ENCODE results near the gene STON1.

The STON1 gene

GRCh38 chr2:48488545-48488944 lies 41.4 kb upstream of the STON1 start:
- Histone ChIP-seq H3K27me3 (replicated peaks; ENCODE audit: insufficient read depth, low read length) (no peaks in the 10 kb centered on the region), H3K36me3 (replicated peaks; ENCODE audit: insufficient read depth, low read length) (no peaks in the 10 kb centered on the region), H3K4me2 (ENCODE audit: low read depth, low read length) (no peak overlapping the region), H3K9ac (ENCODE audit: low read length) (no peak overlapping the region), H3K27ac (ENCODE audit: low read length) (no peak overlapping the region), H3K4me1 (ENCODE audit: low read length) (no peaks in the 10 kb centered on the region), H3K4me3 (ENCODE audit: low read length) (no peak overlapping the region), H2AFZ (ENCODE audit: low read length) (no peak overlapping the region), H3K79me2 (ENCODE audit: low read length) (no peaks in the 10 kb centered on the region), H3K9me3 (replicated peaks; ENCODE audit: insufficient read depth, low read length) (no peaks in the 10 kb centered on the region), H3F3A (ENCODE audit: insufficient read depth, low read length) (no peaks in the 10 kb centered on the region), H3K9me2 (replicated peaks; ENCODE audit: insufficient read depth, low read length) (no peaks in the 10 kb centered on the region), H4K20me1 (ENCODE audit: insufficient read depth, low read length) (no peaks in the 10 kb centered on the region)
- TF ChIP-seq CTCF (IDR thresholded peaks at IDR 0.05; ENCODE audit: low read length): no peak
- no peak for TF ChIP-seq EZH2 (optimal IDR thresholded peaks at IDR 0.05; ENCODE audit: low read depth, low read length)
- no peak for TF ChIP-seq EZH2phosphoT487 (IDR thresholded peaks at IDR 0.05; ENCODE audit: low read length)
- DNase-seq: no peak

GRCh38 chr2:48496849-48497248 lies 33.1 kb upstream of the STON1 start:
- H4K20me1 ChIP-seq (ENCODE audit: insufficient read depth, low read length): no peaks in the 10 kb centered on the region
- H3K9me3 ChIP-seq (replicated peaks; ENCODE audit: insufficient read depth, low read length): no peaks in the 10 kb centered on the region
- H3K36me3 ChIP-seq (replicated peaks; ENCODE audit: insufficient read depth, low read length): no peaks in the 10 kb centered on the region
- TF ChIP-seq CTCF (IDR thresholded peaks at IDR 0.05; ENCODE audit: low read length) (no peak), EZH2phosphoT487 (IDR thresholded peaks at IDR 0.05; ENCODE audit: low read length) (no peak), EZH2 (optimal IDR thresholded peaks at IDR 0.05; ENCODE audit: low read depth, low read length) (no peak)
- no peak overlapping the region for H2AFZ ChIP-seq (ENCODE audit: low read length)
- H3K4me1 ChIP-seq (ENCODE audit: low read length): no peaks in the 10 kb centered on the region
- no peak overlapping the region for H3K4me2 ChIP-seq (ENCODE audit: low read depth, low read length)
- H3F3A ChIP-seq (ENCODE audit: insufficient read depth, low read length): no peaks in the 10 kb centered on the region
- H3K9ac ChIP-seq (ENCODE audit: low read length): no peak overlapping the region
- no peak overlapping the region for H3K4me3 ChIP-seq (ENCODE audit: low read length)
- no peak for DNase-seq
- H3K79me2 ChIP-seq (ENCODE audit: low read length): no peaks in the 10 kb centered on the region
- H3K9me2 ChIP-seq (replicated peaks; ENCODE audit: insufficient read depth, low read length): no peaks in the 10 kb centered on the region
- H3K27ac ChIP-seq (ENCODE audit: low read length): no peak overlapping the region
- no peaks in the 10 kb centered on the region for H3K27me3 ChIP-seq (replicated peaks; ENCODE audit: insufficient read depth, low read length)

- TF ChIP-seq EZH2phosphoT487 (IDR thresholded peaks at IDR 0.05; ENCODE audit: low read length) (no peak), CTCF (IDR thresholded peaks at IDR 0.05; ENCODE audit: low read length) (no peak)
- Histone ChIP-seq H3K27me3 (replicated peaks; ENCODE audit: insufficient read depth, low read length) (no peaks in the 10 kb centered on the region), H3K9ac (ENCODE audit: low read length) (no peak overlapping the region), H3K36me3 (replicated peaks; ENCODE audit: insufficient read depth, low read length) (no peaks in the 10 kb centered on the region), H3K9me2 (replicated peaks; ENCODE audit: insufficient read depth, low read length) (no peaks in the 10 kb centered on the region), H3K4me2 (ENCODE audit: low read depth, low read length) (no peak overlapping the region), H3K9me3 (replicated peaks; ENCODE audit: insufficient read depth, low read length) (no peaks in the 10 kb centered on the region), H3K4me1 (ENCODE audit: low read length) (no peaks in the 10 kb centered on the region), H4K20me1 (ENCODE audit: insufficient read depth, low read length) (no peaks in the 10 kb centered on the region), H2AFZ (ENCODE audit: low read length) (no peak overlapping the region), H3K4me3 (ENCODE audit: low read length) (no peak overlapping the region), H3F3A (ENCODE audit: insufficient read depth, low read length) (no peaks in the 10 kb centered on the region), H3K79me2 (ENCODE audit: low read length) (no peaks in the 10 kb centered on the region), H3K27ac (ENCODE audit: low read length) (no peak overlapping the region)
- no peak for DNase-seq
These were observed 25.2 kb upstream of the STON1 start for GRCh38 chr2:48504647-48505327.

All from MM.1S (cell line).